Activated CD4-positive, CD25-positive, alpha-beta regulatory T cell treated with anti-CD3 and anti-CD28 coated beads, Interleukin-2, amount 50 U/mL, for 72 hours (primary cell): ENCODE results near the gene PREP.
"Not testable (repeated sequence)": the region's sequence is repeated elsewhere in the genome, so short reads cannot be mapped to it uniquely, and the experiment has no call there.

Source experiments
- DNase-seq: peaks from one replicate; pipeline ENCODE4 v3.0.0; 2021

PREP gene

DNA sequence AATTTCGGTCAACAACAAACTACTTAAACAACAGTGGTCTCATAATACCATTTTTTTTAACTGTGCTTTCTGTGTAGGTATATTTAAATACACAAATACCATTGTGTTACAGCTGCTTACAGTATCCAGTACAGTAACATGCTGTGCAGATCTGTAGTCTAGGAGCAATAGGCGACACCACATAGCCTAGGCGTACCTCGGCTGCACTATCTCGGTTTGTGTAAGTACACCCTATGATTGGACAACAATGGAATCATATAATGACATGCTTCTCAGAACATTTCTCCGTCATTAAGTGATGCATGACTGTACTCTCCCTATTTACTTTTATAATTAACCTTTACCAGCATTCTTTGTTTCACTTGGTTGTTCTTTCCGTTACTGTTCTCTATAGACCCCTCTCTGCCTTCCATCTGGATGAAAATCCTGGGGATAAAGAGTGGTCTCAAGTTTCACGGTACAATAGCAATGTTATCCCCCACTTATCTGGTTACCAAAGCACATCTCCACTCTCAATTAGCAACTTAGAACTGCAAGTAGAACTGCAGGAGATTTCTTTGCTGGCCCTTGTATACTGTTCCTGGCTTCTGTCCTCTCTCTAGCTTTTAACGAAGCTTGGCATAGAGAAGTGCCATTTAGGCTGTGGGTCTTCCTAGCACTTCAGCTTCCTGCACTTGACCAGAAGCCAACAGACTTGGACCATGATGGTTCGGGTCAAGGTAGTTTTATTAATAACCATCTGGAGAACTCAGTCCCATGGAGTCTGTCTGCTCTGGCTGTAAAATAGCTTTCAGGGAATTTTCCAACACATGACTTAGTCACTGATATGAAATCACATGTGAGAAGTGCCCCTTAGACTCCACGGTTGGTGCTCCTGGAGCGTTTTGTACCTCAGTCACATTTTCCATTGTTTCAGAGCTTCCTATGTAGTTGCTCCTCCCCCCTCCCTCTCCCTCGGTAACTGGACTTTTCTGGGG lies 142.7 kb downstream of the PREP start:
- no peak for DNase-seq

DNA sequence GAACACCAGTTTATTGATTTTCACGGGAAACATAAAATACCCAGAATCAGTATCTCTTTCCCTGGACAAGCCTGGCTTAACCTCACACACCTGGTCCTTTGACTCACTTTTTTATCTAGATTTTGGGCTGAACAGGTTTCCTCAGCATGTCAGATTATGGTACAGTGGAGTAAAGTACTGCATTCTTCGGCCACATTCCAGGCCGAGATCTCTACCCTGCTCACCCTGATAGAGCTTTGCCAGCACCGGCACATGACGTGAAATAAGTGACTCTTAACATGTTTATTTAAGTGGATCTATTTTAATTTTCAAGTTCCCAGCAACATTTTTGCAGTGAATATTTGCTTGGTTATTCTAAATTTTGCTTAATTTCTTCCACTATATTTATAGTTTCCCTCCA lies 144.1 kb downstream of the PREP start:
- no peak for DNase-seq

DNA sequence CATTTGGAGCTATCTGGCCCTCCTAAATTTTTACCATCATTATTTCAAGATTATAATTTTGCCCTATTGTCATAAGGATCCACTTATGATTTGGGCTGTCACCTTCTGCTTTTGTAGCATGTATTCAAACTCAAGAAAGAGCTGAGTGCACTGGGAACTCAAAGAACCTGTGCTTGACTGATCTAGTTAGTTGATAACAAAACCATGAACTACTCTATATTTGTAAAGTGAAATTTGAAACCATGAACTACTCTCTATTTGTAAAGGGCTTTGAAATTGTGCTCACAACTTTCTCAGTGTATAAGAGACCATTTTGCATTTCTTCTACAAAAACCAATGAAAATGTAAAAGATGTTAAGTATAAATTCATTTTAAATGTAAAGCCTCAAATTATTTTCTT lies 145.5 kb downstream of the PREP start:
- DNase-seq, result no peak

DNA sequence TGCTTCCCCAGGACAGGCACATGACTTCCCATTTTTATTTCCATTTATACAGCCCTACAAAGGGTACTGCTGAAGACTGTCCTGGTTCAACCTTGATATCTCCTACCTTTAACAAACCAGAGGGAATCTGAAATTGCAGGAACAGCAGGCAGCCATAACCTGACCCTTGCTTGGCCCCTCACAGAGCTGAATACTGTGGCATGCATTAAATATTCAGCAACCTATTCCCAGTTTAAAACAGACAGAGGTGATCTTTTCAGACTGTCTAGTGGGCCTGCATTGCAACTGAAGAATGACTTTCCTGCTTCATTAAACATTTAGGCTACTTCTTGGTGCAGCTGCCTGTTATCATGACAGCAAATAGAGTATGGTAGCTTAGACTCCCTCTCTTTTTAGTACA lies 146.3 kb downstream of the PREP start:
- DNase-seq, result no peak

DNA sequence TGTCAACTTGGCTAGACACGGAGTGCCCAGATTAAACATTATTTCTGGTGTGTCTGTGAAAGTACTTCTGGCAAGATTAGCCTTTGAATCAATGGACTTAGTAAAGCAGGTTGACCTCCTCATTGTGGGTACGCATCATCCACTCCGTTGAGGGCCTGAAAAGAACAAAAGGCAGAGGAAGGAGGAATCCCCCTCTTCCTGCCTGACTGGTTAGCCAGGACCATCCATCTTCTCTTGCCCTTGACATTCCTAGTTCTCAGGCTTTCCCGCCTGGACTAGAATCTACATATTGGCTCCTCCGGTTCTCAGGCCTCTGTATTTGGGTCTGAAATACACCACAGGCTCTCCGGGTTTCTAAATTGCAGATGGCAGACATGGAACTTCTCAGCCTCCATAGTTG lies 149.1 kb downstream of the PREP start:
- no peak for DNase-seq

DNA sequence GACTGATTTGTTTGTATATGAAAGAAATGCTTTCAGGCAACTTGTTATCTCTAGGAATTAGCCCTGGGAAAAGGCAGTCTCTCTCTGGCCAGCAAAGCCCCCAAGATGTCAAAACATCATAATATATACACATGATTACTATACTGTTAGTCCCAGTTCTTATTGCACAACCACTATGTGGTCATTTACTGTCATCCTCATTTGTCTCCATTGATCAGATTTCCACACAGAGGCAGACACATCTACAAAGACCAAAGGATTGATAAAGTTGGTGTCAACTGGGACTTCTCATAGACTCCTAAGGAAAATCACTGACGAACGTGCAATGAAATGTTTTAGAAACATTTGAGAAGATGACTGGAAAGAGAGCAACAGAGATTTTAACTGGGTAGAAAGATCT lies 151.2 kb downstream of the PREP start:
- no peak for DNase-seq

DNA sequence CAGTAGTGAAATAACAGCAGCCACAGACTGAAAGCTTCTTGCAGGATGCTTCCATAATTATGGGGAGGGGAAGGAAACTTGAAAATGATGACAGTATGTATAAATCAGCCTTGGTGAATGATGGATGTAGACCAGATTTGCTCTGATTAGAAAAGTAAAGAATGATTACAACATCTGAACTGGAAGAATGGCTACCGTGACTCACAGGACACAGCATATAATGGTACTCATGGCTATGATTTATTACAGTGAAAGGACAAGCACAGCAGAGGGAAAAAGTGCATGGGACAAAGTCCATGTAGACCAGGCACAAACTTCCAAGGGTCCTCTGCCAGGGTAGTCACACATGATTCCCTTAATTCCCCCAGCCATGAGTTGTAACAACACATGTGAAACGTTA lies 152.3 kb downstream of the PREP start:
- DNase-seq, result no peak

DNA sequence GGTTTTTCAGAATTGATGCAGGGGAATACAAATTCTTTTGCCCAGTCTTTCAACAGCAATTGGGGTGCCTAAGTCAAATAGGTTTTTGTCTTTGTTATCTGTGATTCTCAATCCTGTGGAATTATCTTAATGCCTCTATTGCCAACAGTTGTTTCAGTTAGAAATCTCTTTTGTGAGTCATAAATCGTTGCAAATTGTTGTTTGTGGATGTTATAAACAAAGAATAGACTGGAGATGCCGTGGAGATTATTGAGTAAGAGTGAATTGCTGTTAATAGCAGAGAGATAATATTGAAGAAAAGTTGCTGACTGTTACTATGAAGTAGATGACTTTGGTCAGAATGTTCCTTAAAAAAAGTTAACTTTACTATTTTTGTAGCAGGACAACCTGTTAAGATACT lies 159.4 kb downstream of the PREP start:
- DNase-seq, result no peak

DNA sequence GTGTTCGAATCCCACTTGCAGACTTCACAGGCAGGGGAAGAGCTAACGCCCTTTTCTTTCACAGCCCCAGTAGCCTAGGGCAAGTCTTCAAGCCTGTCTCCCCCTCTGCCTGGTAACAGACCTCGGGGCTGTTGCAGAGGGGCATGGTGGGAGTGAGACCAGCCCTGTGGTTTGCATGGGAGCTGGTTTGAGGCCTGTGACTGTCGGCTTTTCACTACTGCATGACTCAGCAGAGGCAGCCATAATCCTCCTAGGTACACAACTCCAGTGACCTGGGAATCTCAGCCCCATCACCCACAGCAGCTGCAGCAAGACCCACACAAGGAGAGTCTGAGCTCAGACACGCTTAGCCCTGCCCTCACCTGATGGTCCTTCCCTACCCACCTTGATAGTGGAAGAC lies 167.7 kb downstream of the PREP start:
- no peak for DNase-seq

DNA sequence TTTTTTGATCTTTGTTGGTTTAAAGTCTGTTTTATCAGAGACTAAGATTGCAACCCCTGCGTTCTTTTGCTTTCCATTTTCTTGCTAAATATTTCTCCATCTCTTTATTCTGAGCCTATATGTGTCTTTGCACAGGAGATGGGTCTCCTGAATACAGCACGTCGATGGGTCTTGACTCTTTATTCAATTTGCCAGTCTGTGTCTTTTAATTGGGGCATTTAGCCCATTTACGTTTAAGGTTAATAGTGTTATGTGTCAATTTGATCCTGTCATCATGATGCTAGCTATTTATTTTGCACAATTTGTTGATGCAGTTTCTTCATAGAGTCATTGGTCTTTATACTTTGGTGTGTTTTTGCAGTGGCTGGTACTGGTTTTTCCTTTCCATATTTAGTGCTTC lies 171.1 kb downstream of the PREP start:
- not testable (repeated sequence) for DNase-seq
